Astrocyte of the spinal cord (primary cell): ENCODE results near the gene HILPDA.
"Not testable (repeated sequence)": the region's sequence is repeated elsewhere in the genome, so short reads cannot be mapped to it uniquely, and the experiment has no call there.

Experiments
- DNase-seq: peaks from one replicate; pipeline ENCODE4 v3.0.0; 2011; ENCODE audit warnings: low read depth, low spot score
- H3K4me3 ChIP-seq: 2 replicates; pipeline ENCODE4 v1.5.1; 2011; ENCODE audit warnings: low read depth, mild to moderate bottlenecking, low read length, moderate library complexity
- CTCF ChIP-seq: IDR thresholded peaks from 2 replicates; pipeline ENCODE4 v1.5.1; 2012; ENCODE audit warnings: low read depth, mild to moderate bottlenecking, low read length, inconsistent platforms
- in situ Hi-C: cut with HindIII; loops from 2 replicates; pipeline ENCODE4 v1.10.0; 2017; ENCODE audit warnings: low sequenced_read_pairs

Gene HILPDA

DNA sequence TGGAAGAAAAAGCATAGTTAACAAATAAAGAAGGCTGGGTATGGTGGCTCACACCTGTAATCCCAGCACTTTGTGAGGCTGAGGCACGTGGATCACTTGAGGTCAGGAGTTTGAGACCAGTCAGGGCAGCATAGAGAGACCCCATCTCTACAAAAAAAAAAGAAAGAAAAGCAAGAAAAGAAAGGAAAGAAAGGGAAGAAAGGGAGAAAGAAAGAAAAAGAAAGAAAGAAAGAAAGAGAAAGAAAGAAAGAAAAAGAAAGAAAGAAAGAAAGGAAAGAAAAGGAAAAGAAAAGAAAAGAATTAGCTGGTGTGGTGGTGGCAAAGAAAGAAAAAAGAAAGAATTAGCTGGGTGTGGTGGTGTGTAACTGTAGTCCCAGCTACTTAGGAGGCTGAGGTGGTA lies 3.1 kb upstream of the HILPDA start:
- no peak overlapping the region for H3K4me3 ChIP-seq
- in situ Hi-C loops: no loop called here
- no peak for TF ChIP-seq CTCF
- DNase-seq: no peak

DNA sequence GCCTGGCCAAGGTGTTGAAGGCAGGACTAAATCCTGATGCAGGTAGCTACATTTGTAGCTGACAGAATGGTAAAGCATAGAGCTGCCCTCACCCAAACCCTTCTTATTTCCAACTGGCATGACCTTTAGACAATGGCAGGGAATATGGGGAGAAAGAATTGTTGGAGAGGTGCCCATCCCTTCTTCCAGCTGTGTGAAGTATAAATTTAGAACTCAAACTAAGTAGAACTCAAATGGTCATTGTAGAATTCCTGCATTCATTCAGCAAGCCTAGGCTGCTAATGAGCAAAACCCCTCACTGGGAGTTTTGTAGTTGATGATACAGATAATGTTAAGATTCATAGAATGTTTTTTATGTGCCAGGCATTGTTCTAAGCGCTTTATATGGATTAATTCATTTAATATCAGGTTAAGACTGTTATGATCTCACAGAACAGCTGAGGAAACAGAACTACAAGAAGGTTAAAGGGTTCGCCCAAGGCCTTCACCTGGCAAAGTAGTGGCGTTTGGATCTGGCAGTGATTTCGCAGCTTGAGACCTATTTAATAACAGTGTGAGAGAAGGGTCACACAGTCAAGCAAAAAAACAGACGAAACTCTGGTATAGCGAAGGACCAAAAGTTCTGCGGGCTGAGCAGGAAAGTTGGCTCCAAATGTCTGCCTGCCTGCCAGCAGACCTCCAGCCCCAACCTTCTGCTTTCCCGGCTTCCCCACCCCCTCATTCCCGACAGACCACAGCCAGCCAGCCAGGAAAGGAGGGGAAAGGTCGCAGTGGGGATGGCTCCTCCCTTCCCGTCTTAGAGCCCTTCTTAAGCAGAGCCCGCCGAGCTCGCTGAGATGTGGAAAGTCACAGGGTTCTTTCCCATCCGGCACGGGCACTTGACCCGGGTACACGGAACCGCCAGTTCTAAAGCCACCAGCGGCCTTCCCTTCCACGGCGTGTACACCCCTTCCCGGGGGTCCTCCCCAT lies 1.6 kb upstream of the HILPDA start:
- TF ChIP-seq CTCF: no peak
- DNase-seq: peak; percentile 90
- no peak overlapping the region for H3K4me3 ChIP-seq
- in situ Hi-C loops: no loop called here

- no peak for DNase-seq
- peak overlapping the region; percentile 93 for H3K4me3 ChIP-seq
- TF ChIP-seq CTCF: no peak
- in situ Hi-C loops: no loop called here
Measured at GRCh38 chr7:128454808-128455542, 703 bp upstream of the HILPDA start.

GRCh38 chr7:128456255-128456725 lies 612 bp downstream of the HILPDA start:
- DNase-seq: no peak
- TF ChIP-seq CTCF: no peak

GRCh38 chr7:128457385-128457784 lies 1.7 kb downstream of the HILPDA start:
- peak overlapping the region; percentile 93 for H3K4me3 ChIP-seq
- in situ Hi-C loops, DNase-seq: not testable (repeated sequence)

More at GRCh38 chr7:128456255-128456725, 612 bp downstream of the HILPDA start:
- in situ Hi-C loops: no loop called here
- peak overlapping the region; percentile 93 for H3K4me3 ChIP-seq

- DNase-seq: no peak
- in situ Hi-C loops: no loop called here
- no peak overlapping the region for H3K4me3 ChIP-seq
- no peak for TF ChIP-seq CTCF
Measured at GRCh38 chr7:128458956-128459355, 3.3 kb downstream of the HILPDA start.

DNA sequence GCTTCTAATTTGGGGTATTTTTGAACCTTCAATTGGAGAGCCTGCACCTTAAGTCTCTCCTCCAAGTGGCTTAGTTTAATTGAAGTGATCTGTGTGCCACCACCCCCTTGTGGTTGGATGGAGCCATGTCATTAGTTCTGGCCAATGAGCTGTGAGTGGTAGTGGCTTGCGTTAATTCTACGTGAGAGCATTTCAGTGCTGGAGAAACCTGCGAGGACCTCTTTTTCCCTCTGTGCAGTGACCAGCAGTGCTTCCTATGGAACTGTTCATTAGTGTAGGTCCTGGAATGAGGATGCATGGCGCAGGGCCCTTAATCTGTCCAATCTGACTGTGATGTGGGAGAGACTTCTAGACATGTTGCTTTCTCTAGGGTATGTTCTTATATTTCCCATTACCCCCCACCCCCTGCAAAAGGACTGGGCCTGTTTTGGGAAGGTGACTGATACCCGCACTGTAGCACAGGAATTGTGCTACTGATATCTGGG lies 3.8 kb downstream of the HILPDA start:
- DNase-seq: peak; percentile 76
- in situ Hi-C loops: no loop called here
- TF ChIP-seq CTCF: peak; percentile 82
- no peak overlapping the region for H3K4me3 ChIP-seq
